Activated CD8-positive, alpha-beta T cell treated with anti-CD3 and anti-CD28 coated beads for 36 hours (primary cell): ENCODE results near the gene AGPAT4. TPM values are rescaled to one million over a fixed set of nuclear protein-coding genes. Genes with fewer than 3 reads are reported as not detected.

Experiments used
- ATAC-seq: fragments of 200-7000 bp; cut with Tn5 transposase; one replicate; pipeline ENCODE4 v1.10.0; 2021; ENCODE audit warnings: mild to moderate bottlenecking, moderate library complexity
- CTCF ChIA-PET: fragments of 350-600 bp; sonication (Branson Sonifier 250); formaldehyde crosslinking; loops from one replicate; lab custom pipeline; 2021; ENCODE audit warnings: antibody characterized with exemption; lab: Charles Lee
- POLR2A ChIA-PET: fragments of 350-600 bp; sonication (Branson Sonifier 250); formaldehyde crosslinking; loops from one replicate; lab custom pipeline; 2021; ENCODE audit warnings: antibody characterized with exemption; lab: Charles Lee
- DNase-seq: peaks from one replicate; pipeline ENCODE4 v3.0.0-alpha.2; 2020
- H3K27ac Mint-ChIP-seq: one replicate; pipeline ENCODE4 v1.8.0; 2021; ENCODE audit warnings: mild to moderate bottlenecking, mixed read lengths
- H3K27me3 Mint-ChIP-seq: one replicate; pipeline ENCODE4 v1.8.0; 2021; ENCODE audit warnings: mixed read lengths
- H3K36me3 Mint-ChIP-seq: one replicate; pipeline ENCODE4 v1.8.0; 2021; ENCODE audit warnings: low read depth, mixed read lengths
- H3K4me1 Mint-ChIP-seq: one replicate; pipeline ENCODE4 v1.8.0; 2021; ENCODE audit warnings: low read depth, mixed read lengths
- H3K4me3 Mint-ChIP-seq: one replicate; pipeline ENCODE4 v1.8.0; 2021; ENCODE audit warnings: mild to moderate bottlenecking, moderate library complexity, mixed read lengths
- H3K9me3 Mint-ChIP-seq: one replicate; pipeline ENCODE4 v1.8.0; 2021; ENCODE audit warnings: mixed read lengths
- CTCF ChIP-seq: fragments of 200-600 bp; IDR thresholded peaks from one replicate; pipeline ENCODE4 v1.8.0; 2022; ENCODE audit warnings: antibody characterized with exemption, mild to moderate bottlenecking
- intact Hi-C: fragments of 100-400 bp; cut with micrococcal nuclease; formaldehyde crosslinking; loops from one replicate; pipeline ENCODE4 v1.10.0; 2022
- total RNA-seq, 2 experiments: library from RNA; stranded (reverse); gene quantifications; one replicate each; pipeline ENCODE4 v1.2.3, GENCODE V29; 2021

AGPAT4 gene
- total RNA-seq, 2 experiments from 2014 or later, result 3.5 to 4.7 TPM

GRCh38 chr6:161215193-161215592, 58.7 kb downstream of the AGPAT4 start:
- H3K36me3 Mint-ChIP-seq, result peaks cover 7% of the 10 kb centered on the region

DNA sequence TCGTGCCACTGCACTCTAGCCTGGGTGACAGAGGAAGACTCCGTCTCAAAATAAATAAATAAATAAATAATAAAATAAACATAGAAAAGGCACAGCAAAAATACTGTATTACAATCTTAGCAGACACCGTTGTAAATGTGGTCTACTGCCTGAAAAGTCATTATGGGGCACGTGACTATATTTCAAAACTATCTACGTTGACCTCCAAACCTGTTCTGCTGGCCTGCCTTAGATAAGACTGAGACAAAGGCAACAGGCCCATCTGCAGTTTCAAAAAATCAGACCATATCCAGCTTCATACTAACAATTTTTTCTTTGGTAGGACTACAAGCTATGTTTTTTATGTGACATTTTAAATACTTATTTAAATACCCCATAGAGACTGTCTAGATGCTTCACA, 59.1 kb downstream of the AGPAT4 start:
- CTCF ChIA-PET, result no interaction called here
- no peaks in the 10 kb centered on the region for H3K27me3 Mint-ChIP-seq
- H3K4me1 Mint-ChIP-seq, result no peaks in the 10 kb centered on the region
- H3K27ac Mint-ChIP-seq, result no peak overlapping the region
- ATAC-seq (no peak), DNase-seq (no peak)
- H3K36me3 Mint-ChIP-seq, result peaks cover 7% of the 10 kb centered on the region
- TF ChIP-seq CTCF, result no peak
- H3K4me3 Mint-ChIP-seq, result no peak overlapping the region
- POLR2A ChIA-PET, result no interaction called here
- intact Hi-C loops, result no loop called here
- H3K9me3 Mint-ChIP-seq, result peaks cover 6% of the 10 kb centered on the region

More at GRCh38 chr6:161215193-161215592, 58.7 kb downstream of the AGPAT4 start:
- peaks cover 6% of the 10 kb centered on the region for H3K9me3 Mint-ChIP-seq
- no peak overlapping the region for H3K4me3 Mint-ChIP-seq
- ChIA-PET POLR2A (no interaction called here), CTCF (no interaction called here)
- no peaks in the 10 kb centered on the region for H3K4me1 Mint-ChIP-seq
- ATAC-seq (no peak), DNase-seq (no peak)
- H3K27ac Mint-ChIP-seq, result no peak overlapping the region
- no peaks in the 10 kb centered on the region for H3K27me3 Mint-ChIP-seq
- intact Hi-C loops, result no loop called here
- TF ChIP-seq CTCF, result no peak

GRCh38 chr6:161212902-161213301, 61.0 kb downstream of the AGPAT4 start:
- H3K27me3 Mint-ChIP-seq, result no peaks in the 10 kb centered on the region
- H3K9me3 Mint-ChIP-seq, result peaks cover 6% of the 10 kb centered on the region
- peaks cover 7% of the 10 kb centered on the region for H3K36me3 Mint-ChIP-seq
- H3K27ac Mint-ChIP-seq, result no peak overlapping the region
- ATAC-seq, result no peak
- H3K4me1 Mint-ChIP-seq, result no peaks in the 10 kb centered on the region
- CTCF ChIA-PET, result no interaction called here
- no peak overlapping the region for H3K4me3 Mint-ChIP-seq
- intact Hi-C loops, result no loop called here
- DNase-seq, result no peak
- POLR2A ChIA-PET, result interaction anchor here (0.7 kb wide), 1 partner anchor 9 kb away, joined by 4 read pairs; no protein-coding TSS in a partner anchor
- TF ChIP-seq CTCF, result no peak

DNA sequence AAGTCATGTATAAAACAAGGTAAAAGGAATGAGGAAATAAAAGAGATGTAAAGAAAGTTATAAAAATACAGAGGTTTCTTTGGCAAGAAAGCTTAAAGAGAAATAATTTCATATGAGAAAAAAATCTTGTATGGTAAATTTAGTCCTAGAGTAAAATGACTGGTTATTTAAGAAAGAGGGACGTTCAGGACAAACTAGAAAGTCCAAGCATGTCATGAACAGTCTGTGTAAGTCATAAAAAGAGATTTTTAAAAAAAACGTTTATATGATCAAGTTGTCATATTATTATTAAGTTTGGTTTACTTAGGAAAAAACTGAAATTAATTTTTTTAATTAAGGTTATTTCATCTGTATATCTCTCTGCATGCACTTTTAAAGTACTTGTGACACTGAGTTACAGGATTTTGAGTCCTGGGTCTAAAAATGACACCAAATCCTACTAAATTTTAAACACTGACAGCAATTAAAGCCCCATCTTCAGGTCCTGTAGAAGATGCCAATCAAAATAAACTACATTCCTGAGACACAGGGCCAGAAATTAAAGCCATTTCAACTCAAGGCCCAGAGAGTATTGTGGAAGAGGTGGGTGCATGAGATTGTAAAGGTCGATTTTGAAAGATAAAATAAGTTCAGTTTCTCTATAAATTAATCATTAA, 62.4 kb downstream of the AGPAT4 start:
- ChIA-PET POLR2A (no interaction called here), CTCF (interaction anchor here (1.3 kb wide), 1 partner anchor 8 kb away, joined by 4 read pairs; no protein-coding TSS in a partner anchor)

More for the DNA sequence above, 62.4 kb downstream of the AGPAT4 start:
- Mint-ChIP-seq H3K36me3 (no peaks in the 10 kb centered on the region), H3K27me3 (no peaks in the 10 kb centered on the region), H3K27ac (no peak overlapping the region), H3K9me3 (peaks cover 6% of the 10 kb centered on the region), H3K4me1 (no peaks in the 10 kb centered on the region), H3K4me3 (no peak overlapping the region)
- TF ChIP-seq CTCF, result no peak
- intact Hi-C loops, result no loop called here
- no peak for DNase-seq
- no peak for ATAC-seq
